Cardiac ventricle fibroblast (primary cell): Measurements from ENCODE around the gene DDX5. TPM values are rescaled to one million over a fixed set of nuclear protein-coding genes. Genes with fewer than 3 reads are reported as not detected.

Experiments used
- total RNA-seq: library from RNA; depleted of rRNA; stranded (reverse); fragments of >200 nt; gene quantifications from 2 replicates; pipeline ENCODE4 v1.2.3, GENCODE V29; 2015

DDX5 gene
- 555 and 670 TPM in 2 replicates for total RNA-seq

GRCh38 chr17:64506201-64506575 is at the start of gene DDX5:
Gene DDX5, minus strand, starts transcription at chr17:64506289. Its CDS starts 170 bp downstream, at chr17:64506119.

DNA sequence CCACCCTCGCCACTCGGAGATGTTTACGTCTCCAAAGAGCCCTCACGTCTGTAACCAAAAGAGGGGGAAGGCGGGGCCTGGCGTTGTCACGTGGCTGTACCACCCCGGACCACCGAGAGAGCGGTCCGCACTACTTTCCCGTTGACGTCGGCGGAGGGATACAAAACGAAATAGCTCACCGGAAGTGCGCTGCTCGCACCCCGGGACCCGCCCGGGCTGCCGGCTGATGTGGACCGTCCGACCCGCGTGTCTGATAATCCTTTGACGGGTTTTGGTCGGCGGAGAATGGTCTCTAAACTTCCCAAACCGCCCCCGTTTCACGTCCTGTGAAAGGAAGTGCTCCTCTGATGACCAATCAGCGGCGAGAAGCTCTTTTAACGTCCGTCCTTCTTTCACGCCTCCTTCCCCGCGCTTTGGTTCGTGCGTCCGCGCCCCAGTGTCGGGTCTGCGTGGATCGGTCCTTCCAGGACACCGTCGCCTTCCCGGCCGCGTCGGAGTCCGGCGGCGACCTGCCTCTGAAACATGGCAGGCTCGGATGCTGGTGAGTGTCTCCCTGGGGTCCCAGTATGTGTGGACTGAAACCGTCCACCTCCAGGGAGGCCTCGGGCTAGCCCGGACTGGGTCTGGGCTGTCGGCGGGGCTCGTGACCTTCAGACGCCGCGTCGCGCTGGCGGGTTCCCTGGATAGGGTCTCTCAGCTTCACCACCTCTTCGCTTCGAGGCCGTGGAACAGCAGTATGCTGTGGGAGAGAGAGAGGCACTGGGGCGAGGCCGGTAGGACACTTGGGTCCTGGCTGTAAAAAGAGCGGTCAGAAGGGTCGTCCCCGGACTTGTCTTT is 705 bp upstream of the DDX5 start, which contains the start of gene CEP95:
CEP95 (plus strand) TSS at position 402 of the 837 bp plus-strand sequence; CDS start at position 523, 121 bp downstream.

GRCh38 chr17:64496786-64497564 is 9.1 kb downstream of the DDX5 start, which contains the start of gene POLG2:
Gene POLG2, minus strand, starts transcription at chr17:64497054. Its CDS starts 86 bp downstream, at chr17:64496968.

GRCh38 chr17:64448665-64449512 is 57.2 kb downstream of the DDX5 start, which contains the start of gene MILR1:
Gene MILR1, plus strand, starts transcription at chr17:64449115. Its CDS starts 54 bp downstream, at chr17:64449169.

Other genes with a start within 250 kb of the DDX5 start
- gene TEX2, start 243.0 kb downstream of the DDX5 start, total RNA-seq: 32.1 and 36.6 TPM in 2 replicates
- gene PECAM1, start 115.4 kb downstream of the DDX5 start, total RNA-seq: 16.8 and 20.2 TPM in 2 replicates
- gene MILR1, start 57.2 kb downstream of the DDX5 start, total RNA-seq: 21.8 and 38.8 TPM in 2 replicates
- 6.2 and 7.5 TPM in 2 replicates for gene POLG2, start 9.2 kb downstream of the DDX5 start, total RNA-seq
- gene CEP95, start 688 bp upstream of the DDX5 start, total RNA-seq: 10.3 and 17.9 TPM in 2 replicates
- gene SMURF2, start 156.0 kb upstream of the DDX5 start, total RNA-seq: 14.0 and 16.3 TPM in 2 replicates